ENCODE results near the gene TBC1D7. TPM values are rescaled to one million over a fixed set of nuclear protein-coding genes. Genes with fewer than 3 reads are reported as not detected.

TBC1D7 gene
- polyA plus RNA-seq (ENCODE audit: insufficient read length in 12 of 12) = 10 to 100 TPM in 11 of 12 donors, not detected in 1; 15.5 to 26.4 (median 19.6) TPM
- long read RNA-seq, donor 1, partial matches to known transcripts = 0 of 3 reads
- long read RNA-seq, donor 1, other reads (novel, unspliced or antisense) = 0 of 3 reads
- long read RNA-seq, donor 2, partial matches to known transcripts = 0 of 4 reads
- long read RNA-seq, donor 2, other reads (novel, unspliced or antisense) = 0 of 4 reads
- long read RNA-seq, donor 3, partial matches to known transcripts = 0 of 4 reads
- long read RNA-seq, donor 3, other reads (novel, unspliced or antisense) = 0 of 4 reads
- long read RNA-seq, donor 4, partial matches to known transcripts = 0 of 1 reads
- long read RNA-seq, donor 4, other reads (novel, unspliced or antisense) = 0 of 1 reads
- long read RNA-seq, donor 5, partial matches to known transcripts = 0 of 8 reads
- long read RNA-seq, donor 5, other reads (novel, unspliced or antisense) = 0 of 8 reads
- long read RNA-seq, donor 6, partial matches to known transcripts = 0 of 1 reads
- long read RNA-seq, donor 6, other reads (novel, unspliced or antisense) = 0 of 1 reads
- long read RNA-seq, donor 7, partial matches to known transcripts = 0 of 2 reads
- long read RNA-seq, donor 7, other reads (novel, unspliced or antisense) = 0 of 2 reads
- long read RNA-seq, donor 8, partial matches to known transcripts = 0 of 5 reads
- long read RNA-seq, donor 8, other reads (novel, unspliced or antisense) = 0 of 5 reads
- long read RNA-seq, donor 9, partial matches to known transcripts = 0 of 2 reads
- long read RNA-seq, donor 9, other reads (novel, unspliced or antisense) = 0 of 2 reads
- long read RNA-seq, donor 10, partial matches to known transcripts = 0 of 3 reads
- long read RNA-seq, donor 10, other reads (novel, unspliced or antisense) = 0 of 3 reads
- long read RNA-seq, donor 11, partial matches to known transcripts = 0 of 5 reads
- long read RNA-seq, donor 11, other reads (novel, unspliced or antisense) = 0 of 5 reads

DNA sequence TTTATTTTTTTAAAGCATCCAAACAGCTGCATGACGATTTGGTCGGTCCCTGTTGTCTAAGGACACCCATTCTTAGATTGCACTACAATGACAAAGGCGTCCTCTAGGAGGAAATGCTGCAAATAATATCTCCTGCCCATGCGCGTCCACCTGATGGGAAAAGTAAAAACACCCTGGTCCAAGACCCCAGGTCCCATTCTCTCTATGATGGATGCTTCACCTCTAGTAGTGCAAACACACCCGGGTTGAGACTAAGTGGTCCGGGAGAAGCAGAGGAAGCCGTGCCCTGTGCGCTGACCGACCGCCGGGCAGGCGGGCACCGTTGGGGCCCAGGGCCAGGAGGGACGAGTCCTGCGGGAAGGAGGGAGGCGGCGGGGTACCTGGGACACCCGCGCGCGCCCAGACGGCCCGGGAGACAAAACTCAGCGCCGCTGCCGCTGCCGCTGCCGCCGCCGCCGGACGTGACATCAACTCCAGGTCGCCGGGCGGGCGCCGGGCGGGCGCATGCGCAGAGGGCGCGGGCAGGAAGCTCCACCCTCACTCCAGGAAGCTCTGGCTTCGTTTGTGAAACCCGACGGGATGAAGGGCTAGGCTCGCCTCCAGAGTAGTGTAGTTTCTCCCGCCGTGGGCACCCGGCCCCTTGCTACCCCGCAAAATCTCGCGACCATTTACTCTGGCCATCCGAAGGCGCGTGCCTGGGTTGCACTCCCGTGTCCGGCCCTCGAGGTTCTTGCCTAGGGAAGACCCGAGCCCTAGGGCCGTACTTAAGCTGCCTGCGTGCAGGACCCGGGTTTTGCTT, at the start of gene TBC1D7:
Gene TBC1D7 (minus strand): TSS at position 462 of the 799 bp plus-strand sequence. CDS start 1,639 bp downstream, outside the sequence.
- peak; percentile 93 for DNase-seq

- DNase-seq = no peak
Observed at GRCh38 chr6:13377054-13377758, 48.9 kb upstream of the TBC1D7 start.

DNA sequence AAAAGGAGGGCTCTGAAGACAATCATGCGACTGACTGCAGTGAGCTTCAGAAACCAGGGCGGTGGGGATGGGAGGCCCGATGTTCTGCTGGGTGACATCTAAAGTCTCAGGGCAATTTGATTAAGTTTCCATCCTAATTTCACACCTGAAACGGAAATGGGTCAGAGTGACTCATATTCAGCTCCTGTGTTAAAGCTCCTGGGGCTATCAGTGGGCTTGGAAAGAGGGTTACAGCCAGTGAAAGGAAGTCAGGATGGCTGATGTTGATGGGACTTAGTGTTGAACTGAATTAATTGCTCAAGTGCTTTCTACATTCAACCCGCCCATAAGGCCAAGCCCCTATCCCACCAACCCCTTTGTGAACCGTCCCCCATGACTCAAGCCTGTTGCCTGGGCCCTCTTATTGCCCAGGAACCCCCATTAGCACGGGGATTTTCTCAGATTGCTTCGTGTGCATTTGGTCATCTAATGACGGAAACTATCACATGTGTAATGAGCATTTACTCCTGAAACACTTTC, 47.1 kb upstream of the TBC1D7 start:
- DNase-seq = no peak

DNA sequence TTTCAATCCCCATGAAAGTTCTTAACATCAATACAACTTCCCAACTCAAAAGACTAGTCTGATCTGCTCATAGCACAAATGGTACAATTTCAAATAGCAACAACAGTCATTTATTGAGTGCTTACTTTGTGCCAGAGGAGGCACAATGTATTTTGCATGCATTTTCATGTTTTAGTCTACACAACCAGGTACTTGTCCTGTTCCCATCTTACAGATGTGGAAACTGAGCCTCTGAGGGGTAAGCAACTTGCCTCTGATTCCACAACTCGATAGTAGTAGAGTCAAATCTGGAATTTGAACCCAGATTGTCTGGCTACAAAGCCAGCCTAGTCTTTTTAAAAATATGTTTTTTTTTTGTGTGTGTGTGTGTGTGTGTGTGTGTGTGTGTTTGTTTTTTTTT, 45.6 kb upstream of the TBC1D7 start:
- DNase-seq = no peak

- no peak for DNase-seq
Observed at GRCh38 chr6:13373488-13373886, 45.1 kb upstream of the TBC1D7 start.

- DNase-seq = no peak
Observed at GRCh38 chr6:13372688-13373487, 44.6 kb upstream of the TBC1D7 start.

DNA sequence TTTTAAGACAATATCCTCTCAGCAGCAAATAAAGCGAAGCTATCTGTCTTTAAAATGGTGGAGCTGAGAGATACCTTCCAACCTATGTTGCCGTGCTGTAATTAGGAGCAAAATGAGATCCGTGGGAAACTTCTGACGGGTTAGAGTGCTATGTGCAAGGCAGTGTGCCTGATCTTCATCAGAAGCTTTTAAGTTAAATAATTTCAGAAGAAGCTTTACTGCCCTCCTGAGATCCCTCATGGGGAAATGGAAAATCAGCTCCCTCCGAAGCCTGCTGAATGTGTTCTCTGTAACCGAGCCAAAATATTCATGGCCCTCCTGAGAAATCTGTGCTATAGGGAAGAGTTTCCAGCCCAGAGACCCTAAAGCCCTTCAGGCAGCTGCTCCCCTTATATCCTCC, 43.7 kb upstream of the TBC1D7 start:
- DNase-seq = no peak

DNA sequence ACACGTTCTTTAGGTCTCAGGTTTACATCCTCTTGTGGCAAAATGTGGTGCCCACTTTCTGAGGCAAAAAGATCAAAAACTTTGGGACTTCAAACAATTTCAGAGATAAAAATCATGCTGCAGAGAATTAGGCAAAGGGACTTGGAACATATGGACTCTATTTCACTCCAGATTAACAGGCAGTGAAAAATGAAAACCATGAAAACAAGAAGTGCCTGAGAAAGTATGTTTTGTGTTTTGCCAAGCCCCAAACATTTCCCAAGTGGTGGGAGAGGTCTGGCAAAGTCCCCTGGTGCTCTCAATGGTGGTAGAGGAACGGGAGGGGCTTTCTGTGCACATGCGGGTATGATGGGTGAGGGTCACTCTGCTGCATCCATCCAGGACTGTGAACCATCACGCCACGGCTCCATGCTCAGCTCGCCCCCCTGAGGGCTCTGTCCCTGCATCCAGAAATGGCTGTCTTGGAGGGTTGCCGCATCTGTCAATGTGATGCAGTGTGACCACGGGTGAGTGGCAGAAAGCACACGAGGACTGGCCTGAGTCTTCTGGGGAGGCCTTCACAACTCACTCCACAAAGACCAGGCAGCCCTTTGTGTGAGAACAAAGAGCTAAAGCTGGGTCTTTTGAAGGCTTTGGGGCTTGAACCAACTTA, 43.2 kb upstream of the TBC1D7 start:
- no peak for DNase-seq

- no peak for DNase-seq
Observed at GRCh38 chr6:13370623-13371022, 42.3 kb upstream of the TBC1D7 start.

DNA sequence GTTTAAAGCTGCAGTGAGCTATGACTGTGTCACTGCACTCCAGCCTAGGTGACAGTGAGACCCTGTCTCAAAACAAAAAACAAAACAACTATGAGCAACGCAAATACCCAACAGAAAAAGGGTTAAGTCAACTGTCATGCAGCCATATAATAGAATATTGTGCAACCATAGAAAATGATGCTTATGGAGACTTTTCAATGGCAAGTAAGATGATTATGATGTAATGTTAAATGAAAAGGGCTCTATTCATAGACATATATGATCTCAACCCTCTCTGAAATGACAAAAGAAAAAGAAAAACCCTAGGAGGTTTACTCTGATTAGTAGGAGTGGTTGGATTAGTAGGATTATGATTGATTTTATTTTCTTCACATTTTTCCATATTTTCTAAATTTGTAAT, 41.3 kb upstream of the TBC1D7 start:
- DNase-seq = no peak

- DNase-seq = no peak
Observed at GRCh38 chr6:13368731-13369115, 40.4 kb upstream of the TBC1D7 start.

DNA sequence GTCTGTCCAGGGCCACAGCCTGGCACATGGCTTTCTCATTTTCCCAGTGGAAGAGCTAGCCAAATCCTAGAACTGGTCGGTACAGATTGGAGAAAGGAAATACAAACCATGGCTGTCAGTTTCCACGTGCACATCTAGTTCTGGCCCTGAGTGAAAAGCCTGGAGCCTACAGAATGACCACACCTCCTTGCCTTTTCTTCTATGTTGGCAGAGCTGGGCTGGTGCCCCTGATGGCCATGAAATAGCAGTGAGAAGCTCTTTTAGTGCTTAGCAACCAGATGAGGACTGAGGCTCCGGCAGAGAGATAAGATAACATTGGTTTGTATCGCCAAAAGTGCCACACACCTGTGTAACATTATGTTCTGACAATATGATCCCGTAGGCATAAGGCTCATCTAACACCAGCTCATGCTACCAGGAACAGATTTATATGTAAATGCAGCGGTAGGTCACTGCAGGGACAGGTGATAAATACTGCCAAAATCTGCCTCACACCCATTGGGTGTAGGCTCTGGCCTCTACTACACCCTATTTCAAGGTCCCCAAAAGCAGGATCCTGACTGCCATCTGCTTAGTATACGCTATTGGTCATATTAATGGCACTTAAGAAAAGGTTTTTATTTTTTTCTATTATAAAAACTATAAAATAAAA, 39.9 kb upstream of the TBC1D7 start:
- DNase-seq = no peak

GRCh38 chr6:13367396-13367795, 39.1 kb upstream of the TBC1D7 start:
- DNase-seq = no peak

GRCh38 chr6:13365320-13365719, 37.0 kb upstream of the TBC1D7 start:
- no peak for DNase-seq

GRCh38 chr6:13364842-13365241, 36.5 kb upstream of the TBC1D7 start:
- no peak for DNase-seq

DNA sequence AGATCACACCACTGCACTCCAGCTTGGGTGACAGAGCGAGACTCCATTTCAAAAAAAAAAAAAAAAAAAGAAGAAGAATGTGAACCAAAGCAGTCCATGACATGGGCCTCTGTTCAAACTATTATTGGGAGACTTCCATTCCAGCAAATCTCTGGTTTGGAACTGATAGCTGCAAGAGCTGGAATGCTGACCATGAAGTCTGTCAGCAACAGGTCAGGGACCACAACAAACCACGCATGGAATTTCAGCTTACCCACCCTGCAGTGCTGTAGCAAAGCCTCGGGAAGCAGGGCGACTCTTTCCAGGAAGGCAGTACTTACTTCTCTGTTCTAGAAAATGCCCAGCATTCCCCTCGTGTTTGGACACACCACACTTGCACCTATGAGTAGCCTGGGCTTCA, 34.1 kb upstream of the TBC1D7 start:
- no peak for DNase-seq

- no peak for DNase-seq
Observed at GRCh38 chr6:13360671-13361540, 32.6 kb upstream of the TBC1D7 start.

- DNase-seq = no peak
Observed at GRCh38 chr6:13359287-13359686, 30.9 kb upstream of the TBC1D7 start.
